CD8-positive, alpha-beta memory T cell (primary cell): ENCODE data around the gene SVIL. TPM values are rescaled to one million over a fixed set of nuclear protein-coding genes. Genes with fewer than 3 reads are reported as not detected.
A peak's percentile ranks its signal among the peaks of the same experiment; 100 is the strongest.
"Not testable (repeated sequence)": the region's sequence is repeated elsewhere in the genome, so short reads cannot be mapped to it uniquely, and the experiment has no call there.

Experiments
- CTCF ChIA-PET: fragments of 350-600 bp; sonication (Branson Sonifier 250); formaldehyde crosslinking; loops from one replicate; lab custom pipeline; 2021; ENCODE audit warnings: antibody characterized with exemption; lab: Charles Lee
- POLR2A ChIA-PET: fragments of 350-600 bp; sonication (Branson Sonifier 250); formaldehyde crosslinking; loops from one replicate; lab custom pipeline; 2021; ENCODE audit warnings: antibody characterized with exemption; lab: Charles Lee
- DNase-seq, 5 donors: peaks; one replicate each; pipeline versions ENCODE4 v3.0.0 to v3.0.0-alpha.2; 2020 to 2022; ENCODE audit warnings: mixed read lengths in 1 of 5
- H3K27ac ChIP-seq: one replicate; pipeline ENCODE4 v1.7.0; 2013; ENCODE audit warnings: low read depth, mild to moderate bottlenecking, low read length, moderate library complexity
- H3K27me3 ChIP-seq: 2 replicates; pipeline ENCODE4 v1.7.0; 2013; ENCODE audit warnings: low read length, mild to moderate bottlenecking; ENCODE audit not compliant: insufficient read depth, poor library complexity, severe bottlenecking
- H3K36me3 ChIP-seq: 2 replicates; pipeline ENCODE4 v1.7.0; 2013; ENCODE audit warnings: mild to moderate bottlenecking, low read length, moderate library complexity; ENCODE audit not compliant: insufficient read depth
- H3K4me1 ChIP-seq: 2 replicates; pipeline ENCODE4 v1.7.0; 2013; ENCODE audit warnings: mild to moderate bottlenecking, low read length, moderate library complexity; ENCODE audit not compliant: insufficient read depth
- H3K4me3 ChIP-seq: 2 replicates; pipeline ENCODE4 v1.7.0; 2013; ENCODE audit warnings: mild to moderate bottlenecking, low read length
- H3K9me3 ChIP-seq: 2 replicates; pipeline ENCODE4 v1.7.0; 2013; ENCODE audit warnings: mild to moderate bottlenecking, low read length
- H3K27ac Mint-ChIP-seq, 8 donors: one replicate each; pipeline ENCODE4 v1.8.0; 2020 to 2021; ENCODE audit warnings: mixed read lengths in 8 of 8, mild to moderate bottlenecking in 6 of 8, inconsistent platforms in 3 of 8, moderate library complexity in 3 of 8
- H3K27me3 Mint-ChIP-seq, 2 donors: one replicate each; pipeline ENCODE4 v1.8.0; 2020 to 2021; ENCODE audit warnings: mixed read lengths in 2 of 2, mild to moderate bottlenecking in 1 of 2, moderate library complexity in 1 of 2
- H3K36me3 Mint-ChIP-seq, 3 donors: one replicate each; pipeline ENCODE4 v1.8.0; 2020 to 2021; ENCODE audit warnings: mixed read lengths in 3 of 3, inconsistent platforms in 1 of 3, mild to moderate bottlenecking in 1 of 3
- H3K4me1 Mint-ChIP-seq, 3 donors: one replicate each; pipeline ENCODE4 v1.8.0; 2020 to 2021; ENCODE audit warnings: mixed read lengths in 3 of 3, inconsistent platforms in 1 of 3, mild to moderate bottlenecking in 1 of 3
- H3K4me3 Mint-ChIP-seq, 7 donors: one replicate each; pipeline ENCODE4 v1.8.0; 2020 to 2021; ENCODE audit warnings: mixed read lengths in 7 of 7, mild to moderate bottlenecking in 6 of 7, moderate library complexity in 4 of 7, inconsistent platforms in 2 of 7
- H3K9me3 Mint-ChIP-seq, 5 donors: one replicate each; pipeline ENCODE4 v1.8.0; 2020 to 2022; ENCODE audit warnings: mixed read lengths in 5 of 5, mild to moderate bottlenecking in 3 of 5, moderate library complexity in 2 of 5, inconsistent platforms in 1 of 5
- polyA plus RNA-seq: library from polyadenylated mRNA; unstranded; fragments of 300-500 nt; fragmentation: Illumina TruSeq; gene quantifications from one replicate; pipeline ENCODE4 v1.2.3, GENCODE V29; 2021
- total RNA-seq, 2 experiments: library from RNA; stranded (reverse); gene quantifications; one replicate each; pipeline ENCODE4 v1.2.3, GENCODE V29; 2021

The SVIL gene
- total and polyA plus RNA-seq, 3 experiments from 2014 or later = 4.2 to 9.2 (median 5.9) TPM

DNA sequence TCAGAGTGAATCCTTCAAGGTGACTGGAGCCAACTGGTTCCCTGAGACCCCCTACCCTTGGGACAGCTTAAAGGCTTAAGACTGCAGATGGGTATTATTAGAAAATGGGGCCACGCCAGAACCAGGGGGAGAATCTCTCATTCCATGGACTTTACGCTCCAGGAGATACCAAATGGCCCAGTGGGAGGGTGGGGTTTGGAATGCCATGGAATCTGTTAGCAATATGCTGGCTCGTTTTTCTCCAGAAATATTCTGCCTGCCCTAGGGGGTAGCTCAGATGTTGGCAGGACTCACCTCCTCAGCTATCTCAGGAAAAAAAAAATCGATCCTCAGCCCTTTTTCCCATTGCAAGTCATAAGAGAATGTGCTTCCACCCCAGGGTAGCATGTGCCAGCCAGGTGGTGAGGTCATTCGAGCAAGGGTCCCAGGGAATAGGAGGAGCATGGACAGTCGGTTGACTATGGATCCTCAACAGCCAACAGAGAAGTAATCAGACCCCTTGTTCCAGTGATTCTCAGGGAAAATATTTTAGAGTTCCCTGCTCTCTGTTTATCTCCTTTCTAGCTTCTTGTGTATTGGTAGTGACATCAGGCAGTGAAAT is 22.9 kb downstream of the SVIL start:
- DNase-seq = no peak
- peaks cover 0 to 8% of the 10 kb centered on the region in 2 donors for H3K27me3 Mint-ChIP-seq
- ChIA-PET CTCF (no interaction called here), POLR2A (no interaction called here)
- H3K27me3 ChIP-seq = no peaks in the 10 kb centered on the region
- H3K27ac ChIP-seq = no peak overlapping the region
- peaks cover 0 to 9% (median 4%) of the 10 kb centered on the region in 3 donors for H3K36me3 Mint-ChIP-seq
- H3K27ac Mint-ChIP-seq = no peak overlapping the region
- H3K4me1 ChIP-seq = no peaks in the 10 kb centered on the region
- H3K4me3 ChIP-seq = no peak overlapping the region
- peaks cover 0 to 2% (median 0%) of the 10 kb centered on the region in 5 donors for H3K9me3 Mint-ChIP-seq
- no peaks in the 10 kb centered on the region for H3K36me3 ChIP-seq
- no peak overlapping the region for H3K4me3 Mint-ChIP-seq
- H3K4me1 Mint-ChIP-seq = peaks cover 0 to 2% (median 0%) of the 10 kb centered on the region in 3 donors
- no peaks in the 10 kb centered on the region for H3K9me3 ChIP-seq

DNA sequence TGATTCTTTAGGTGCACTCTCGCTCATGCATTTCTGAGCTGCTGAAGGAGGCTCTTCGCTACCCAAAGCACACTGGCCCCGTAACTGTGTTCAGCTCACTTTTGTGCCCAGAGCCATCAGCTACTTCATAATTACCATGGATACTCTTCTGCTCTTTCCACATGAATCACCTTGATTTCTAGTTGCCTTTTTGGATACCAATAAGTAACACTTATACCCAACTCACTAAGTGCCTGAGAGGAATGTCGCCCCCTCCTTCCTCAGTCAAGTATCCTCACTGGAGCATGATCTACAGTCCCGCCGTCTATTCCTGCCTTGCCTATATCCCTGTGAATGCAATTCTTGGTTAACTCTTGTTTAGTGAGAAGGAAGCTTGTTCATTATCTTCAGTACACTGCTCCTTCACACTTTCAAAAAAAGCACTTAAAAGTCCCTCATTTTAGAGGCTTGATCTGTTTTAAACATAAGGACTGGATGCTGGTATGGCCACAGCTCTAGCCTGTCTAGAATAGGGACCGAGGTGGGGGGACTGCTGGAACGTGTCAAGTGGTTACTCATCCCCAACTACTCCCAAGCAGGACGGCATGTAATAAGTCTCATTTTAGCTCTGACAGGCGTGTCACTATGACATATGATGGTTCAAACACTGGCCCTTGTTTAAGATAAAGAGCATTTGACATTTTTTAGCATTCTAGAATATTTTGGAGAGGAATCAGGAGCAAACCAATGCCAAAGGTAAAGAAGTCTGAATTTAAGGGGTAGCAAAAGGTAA is 23.7 kb downstream of the SVIL start:
- peaks cover 0 to 8% of the 10 kb centered on the region in 2 donors for H3K27me3 Mint-ChIP-seq
- H3K27ac ChIP-seq = no peak overlapping the region
- no peaks in the 10 kb centered on the region for H3K36me3 ChIP-seq
- no peaks in the 10 kb centered on the region for H3K4me1 ChIP-seq
- ChIA-PET CTCF (no interaction called here), POLR2A (no interaction called here)
- no peak for DNase-seq
- H3K36me3 Mint-ChIP-seq = peaks cover 0 to 9% (median 4%) of the 10 kb centered on the region in 3 donors
- peaks cover 0 to 2% (median 0%) of the 10 kb centered on the region in 3 donors for H3K4me1 Mint-ChIP-seq
- peak overlapping the region in 3 of 8 donors; percentile 10 to 74 (median 49) for H3K27ac Mint-ChIP-seq
- no peak overlapping the region for H3K4me3 Mint-ChIP-seq
- peaks cover 0 to 2% (median 0%) of the 10 kb centered on the region in 5 donors for H3K9me3 Mint-ChIP-seq
- no peaks in the 10 kb centered on the region for H3K9me3 ChIP-seq
- H3K4me3 ChIP-seq = no peak overlapping the region
- H3K27me3 ChIP-seq = no peaks in the 10 kb centered on the region

DNA sequence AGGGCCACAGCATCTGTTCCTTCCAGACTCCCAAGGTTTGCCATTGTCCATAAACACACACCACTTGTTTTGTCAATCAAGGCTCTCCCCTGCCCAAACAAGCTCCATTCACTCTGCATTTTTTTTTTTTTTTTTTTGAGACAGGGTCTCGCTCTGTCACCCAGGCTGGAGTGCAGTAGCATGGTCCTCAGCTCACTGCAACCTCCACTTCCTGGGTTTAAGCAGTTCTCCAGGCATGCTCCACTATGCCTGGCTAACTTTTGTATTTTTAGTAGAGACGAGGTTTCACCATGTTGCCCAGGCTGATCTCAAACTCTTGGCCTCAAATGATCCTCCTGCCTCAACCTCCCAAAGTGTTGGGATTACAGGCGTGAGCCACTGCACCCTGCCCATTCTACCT is 24.4 kb downstream of the SVIL start:
- H3K36me3 ChIP-seq, DNase-seq, H3K4me1 ChIP-seq, H3K27ac ChIP-seq, H3K4me3 ChIP-seq, H3K9me3 ChIP-seq, CTCF ChIA-PET, POLR2A ChIA-PET, H3K27me3 Mint-ChIP-seq, H3K36me3 Mint-ChIP-seq, H3K27me3 ChIP-seq, H3K9me3 Mint-ChIP-seq, H3K4me1 Mint-ChIP-seq: not testable (repeated sequence)
- Mint-ChIP-seq H3K27ac (peak overlapping the region in 3 of 8 donors; percentile 8 to 49 (median 47)), H3K4me3 (peak overlapping the region in 1 of 7 donors; percentile 58)

- H3K36me3 ChIP-seq = no peaks in the 10 kb centered on the region
- H3K9me3 ChIP-seq = no peaks in the 10 kb centered on the region
- POLR2A ChIA-PET = no interaction called here
- Mint-ChIP-seq H3K4me3 (no peak overlapping the region), H3K9me3 (peaks cover 0 to 2% (median 0%) of the 10 kb centered on the region in 5 donors), H3K27ac (no peak overlapping the region), H3K36me3 (peaks cover 0 to 9% (median 4%) of the 10 kb centered on the region in 3 donors), H3K4me1 (peaks cover 0 to 2% (median 0%) of the 10 kb centered on the region in 3 donors), H3K27me3 (peaks cover 0 to 8% of the 10 kb centered on the region in 2 donors)
- no peaks in the 10 kb centered on the region for H3K4me1 ChIP-seq
- CTCF ChIA-PET = no interaction called here
- H3K27me3 ChIP-seq = no peaks in the 10 kb centered on the region
- no peak overlapping the region for H3K4me3 ChIP-seq
- no peak overlapping the region for H3K27ac ChIP-seq
- DNase-seq = no peak
Measured at GRCh38 chr10:29609696-29610095, 25.1 kb downstream of the SVIL start.

- peaks cover 0 to 8% of the 10 kb centered on the region in 2 donors for H3K27me3 Mint-ChIP-seq
- H3K36me3 Mint-ChIP-seq = peaks cover 0 to 5% (median 4%) of the 10 kb centered on the region in 3 donors
- ChIA-PET CTCF (no interaction called here), POLR2A (no interaction called here)
- Histone ChIP-seq H3K4me1 (no peaks in the 10 kb centered on the region), H3K27ac (no peak overlapping the region), H3K36me3 (no peaks in the 10 kb centered on the region), H3K9me3 (no peaks in the 10 kb centered on the region), H3K4me3 (no peak overlapping the region), H3K27me3 (no peaks in the 10 kb centered on the region)
- DNase-seq = no peak
- H3K4me1 Mint-ChIP-seq = peaks cover 0 to 2% (median 0%) of the 10 kb centered on the region in 3 donors
- peaks cover 0 to 2% (median 0%) of the 10 kb centered on the region in 5 donors for H3K9me3 Mint-ChIP-seq
- peak overlapping the region in 1 of 8 donors; percentile 68 for H3K27ac Mint-ChIP-seq
- no peak overlapping the region for H3K4me3 Mint-ChIP-seq
Measured at GRCh38 chr10:29608476-29609301, 26.1 kb downstream of the SVIL start.

- H3K27me3 ChIP-seq = no peaks in the 10 kb centered on the region
- no peak overlapping the region for H3K4me3 ChIP-seq
- peaks cover 0 to 2% (median 0%) of the 10 kb centered on the region in 5 donors for H3K9me3 Mint-ChIP-seq
- ChIA-PET CTCF (no interaction called here), POLR2A (no interaction called here)
- no peak overlapping the region for H3K27ac ChIP-seq
- H3K4me1 Mint-ChIP-seq = peaks cover 0 to 2% (median 0%) of the 10 kb centered on the region in 3 donors
- peaks cover 0 to 8% of the 10 kb centered on the region in 2 donors for H3K27me3 Mint-ChIP-seq
- no peak for DNase-seq
- H3K4me3 Mint-ChIP-seq = no peak overlapping the region
- no peaks in the 10 kb centered on the region for H3K4me1 ChIP-seq
- H3K36me3 Mint-ChIP-seq = peaks cover 0 to 5% (median 4%) of the 10 kb centered on the region in 3 donors
- H3K36me3 ChIP-seq = no peaks in the 10 kb centered on the region
- no peaks in the 10 kb centered on the region for H3K9me3 ChIP-seq
- no peak overlapping the region for H3K27ac Mint-ChIP-seq
Measured at GRCh38 chr10:29608062-29608461, 26.7 kb downstream of the SVIL start.

- Histone ChIP-seq H3K27me3 (no peaks in the 10 kb centered on the region), H3K4me3 (no peak overlapping the region), H3K27ac (no peak overlapping the region), H3K4me1 (no peaks in the 10 kb centered on the region), H3K9me3 (no peaks in the 10 kb centered on the region), H3K36me3 (no peaks in the 10 kb centered on the region)
- ChIA-PET CTCF (no interaction called here), POLR2A (no interaction called here)
- no peak for DNase-seq
- Mint-ChIP-seq H3K27ac (no peak overlapping the region), H3K27me3 (peaks cover 0 to 8% of the 10 kb centered on the region in 2 donors), H3K4me3 (no peak overlapping the region), H3K36me3 (peaks cover 0 to 5% (median 4%) of the 10 kb centered on the region in 3 donors), H3K9me3 (no peaks in the 10 kb centered on the region), H3K4me1 (peaks cover 0 to 2% (median 0%) of the 10 kb centered on the region in 3 donors)
Measured at GRCh38 chr10:29607576-29607975, 27.2 kb downstream of the SVIL start.
